ENCODE measurements around the gene CYSRT1.

DNA sequence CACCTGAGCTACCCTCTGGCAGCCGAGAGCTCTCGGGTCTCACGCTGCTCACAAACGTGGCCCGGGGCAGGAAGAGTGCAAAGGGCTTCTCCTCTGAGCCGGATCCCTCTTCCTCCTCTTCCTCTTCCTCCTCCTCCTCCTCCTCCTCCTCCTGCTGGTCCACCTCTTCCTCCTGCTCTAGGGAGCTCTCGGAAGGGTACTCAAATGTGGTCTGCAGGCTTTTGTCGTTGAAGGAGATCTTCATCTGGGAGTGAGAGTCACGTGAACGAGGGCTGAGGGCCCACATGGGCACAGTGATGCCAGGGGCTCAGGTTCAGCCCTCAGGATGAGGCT, 32.6 kb upstream of the CYSRT1 start:
- TF ChIP-seq, protein P1, sequence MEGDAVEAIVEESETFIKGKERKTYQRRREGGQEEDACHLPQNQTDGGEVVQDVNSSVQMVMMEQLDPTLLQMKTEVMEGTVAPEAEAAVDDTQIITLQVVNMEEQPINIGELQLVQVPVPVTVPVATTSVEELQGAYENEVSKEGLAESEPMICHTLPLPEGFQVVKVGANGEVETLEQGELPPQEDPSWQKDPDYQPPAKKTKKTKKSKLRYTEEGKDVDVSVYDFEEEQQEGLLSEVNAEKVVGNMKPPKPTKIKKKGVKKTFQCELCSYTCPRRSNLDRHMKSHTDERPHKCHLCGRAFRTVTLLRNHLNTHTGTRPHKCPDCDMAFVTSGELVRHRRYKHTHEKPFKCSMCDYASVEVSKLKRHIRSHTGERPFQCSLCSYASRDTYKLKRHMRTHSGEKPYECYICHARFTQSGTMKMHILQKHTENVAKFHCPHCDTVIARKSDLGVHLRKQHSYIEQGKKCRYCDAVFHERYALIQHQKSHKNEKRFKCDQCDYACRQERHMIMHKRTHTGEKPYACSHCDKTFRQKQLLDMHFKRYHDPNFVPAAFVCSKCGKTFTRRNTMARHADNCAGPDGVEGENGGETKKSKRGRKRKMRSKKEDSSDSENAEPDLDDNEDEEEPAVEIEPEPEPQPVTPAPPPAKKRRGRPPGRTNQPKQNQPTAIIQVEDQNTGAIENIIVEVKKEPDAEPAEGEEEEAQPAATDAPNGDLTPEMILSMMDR (IDR thresholded peaks at IDR 0.05), result no peak
- TF ChIP-seq POLR2A (IDR thresholded peaks at IDR 0.05), result no peak

All from testis (tissue), 2 donors.